Measurements from ENCODE around the gene CFHR2. TPM values are rescaled to one million over a fixed set of nuclear protein-coding genes. Genes with fewer than 3 reads are reported as not detected.
A peak's percentile ranks its signal among the peaks of the same experiment; 100 is the strongest.
"Not testable (repeated sequence)": the region's sequence is repeated elsewhere in the genome, so short reads cannot be mapped to it uniquely, and the experiment has no call there.

CFHR2 gene
- total RNA-seq, 3 donors from 2014 or later = not detected

DNA sequence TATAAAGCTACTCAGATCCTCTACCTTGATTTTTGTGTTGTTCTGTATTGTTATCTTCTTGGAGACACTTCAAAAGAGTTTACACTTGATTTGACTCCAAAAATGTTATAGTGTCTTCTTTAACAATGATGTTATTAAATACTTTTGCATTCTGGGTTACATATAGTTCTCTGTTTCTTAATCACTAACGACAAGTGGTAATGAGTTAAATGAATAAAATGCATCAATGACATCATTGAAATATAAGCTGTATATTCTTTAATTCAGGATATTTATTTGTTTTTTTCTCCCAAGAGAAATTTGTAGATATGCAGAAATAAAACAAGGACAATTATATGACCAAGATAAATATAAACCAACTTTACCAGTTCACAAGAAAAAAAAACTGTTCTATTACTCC lies 26.6 kb downstream of the CFHR2 start:
- H3K4me1 ChIP-seq (ENCODE audit: low read depth) = no peaks in the 10 kb centered on the region
- no peak overlapping the region for H3K4me3 ChIP-seq
- DNase-seq (no peak), ATAC-seq (no peak)
- no peaks in the 10 kb centered on the region for H3K9me3 ChIP-seq
- TF ChIP-seq, protein P1, sequence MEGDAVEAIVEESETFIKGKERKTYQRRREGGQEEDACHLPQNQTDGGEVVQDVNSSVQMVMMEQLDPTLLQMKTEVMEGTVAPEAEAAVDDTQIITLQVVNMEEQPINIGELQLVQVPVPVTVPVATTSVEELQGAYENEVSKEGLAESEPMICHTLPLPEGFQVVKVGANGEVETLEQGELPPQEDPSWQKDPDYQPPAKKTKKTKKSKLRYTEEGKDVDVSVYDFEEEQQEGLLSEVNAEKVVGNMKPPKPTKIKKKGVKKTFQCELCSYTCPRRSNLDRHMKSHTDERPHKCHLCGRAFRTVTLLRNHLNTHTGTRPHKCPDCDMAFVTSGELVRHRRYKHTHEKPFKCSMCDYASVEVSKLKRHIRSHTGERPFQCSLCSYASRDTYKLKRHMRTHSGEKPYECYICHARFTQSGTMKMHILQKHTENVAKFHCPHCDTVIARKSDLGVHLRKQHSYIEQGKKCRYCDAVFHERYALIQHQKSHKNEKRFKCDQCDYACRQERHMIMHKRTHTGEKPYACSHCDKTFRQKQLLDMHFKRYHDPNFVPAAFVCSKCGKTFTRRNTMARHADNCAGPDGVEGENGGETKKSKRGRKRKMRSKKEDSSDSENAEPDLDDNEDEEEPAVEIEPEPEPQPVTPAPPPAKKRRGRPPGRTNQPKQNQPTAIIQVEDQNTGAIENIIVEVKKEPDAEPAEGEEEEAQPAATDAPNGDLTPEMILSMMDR (IDR thresholded peaks at IDR 0.05) = no peak
- intact Hi-C loops (cut with DNase I, micrococcal nuclease) = no loop called here
- H3K36me3 ChIP-seq (ENCODE audit: low read depth) = no peaks in the 10 kb centered on the region

DNA sequence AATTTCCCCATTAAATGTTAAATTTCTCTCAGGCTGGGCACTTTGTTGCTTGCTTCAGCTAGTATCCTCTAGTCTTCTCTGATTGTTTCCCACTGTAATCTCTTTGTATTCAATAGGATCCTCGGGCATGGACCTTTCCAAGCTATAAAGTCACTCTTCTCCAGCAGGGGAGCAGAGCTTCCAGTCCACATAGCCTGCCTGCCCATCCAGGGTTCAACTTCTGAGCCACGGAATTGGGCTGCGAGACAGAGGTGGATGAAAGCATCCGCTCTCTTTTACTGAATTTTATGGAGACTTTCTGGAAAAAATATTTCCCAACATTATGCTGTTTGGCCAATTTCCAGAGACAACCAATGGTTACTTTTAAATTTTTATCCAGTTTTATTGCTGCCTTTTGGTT lies 32.7 kb downstream of the CFHR2 start:
- H3K4me3 ChIP-seq = no peak overlapping the region
- no peaks in the 10 kb centered on the region for H3K9me3 ChIP-seq
- H3K4me1 ChIP-seq (ENCODE audit: low read depth) = no peaks in the 10 kb centered on the region
- intact Hi-C loops (cut with DNase I, micrococcal nuclease) = no loop called here
- ATAC-seq (no peak), DNase-seq (no peak)
- TF ChIP-seq, protein P1 (IDR thresholded peaks at IDR 0.05) = no peak
- H3K36me3 ChIP-seq (ENCODE audit: low read depth) = no peaks in the 10 kb centered on the region

DNA sequence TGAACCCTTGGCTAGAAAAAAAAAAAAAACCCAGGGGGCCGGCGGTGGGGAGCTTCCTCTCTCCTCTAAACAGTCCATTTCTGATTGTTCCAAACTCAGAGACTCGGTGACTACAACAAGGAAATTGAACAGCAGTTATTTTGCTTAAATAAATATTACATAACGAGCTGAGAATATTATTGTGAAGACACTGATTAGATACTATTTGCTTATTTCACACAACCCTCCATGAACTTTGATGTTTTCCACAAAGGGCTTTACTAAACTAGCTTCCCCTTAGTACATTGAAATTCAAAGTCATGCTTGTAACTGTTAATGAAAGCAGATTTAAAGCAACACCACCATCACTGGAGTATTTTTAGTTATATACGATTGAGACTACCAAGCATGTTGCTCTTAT lies 33.7 kb downstream of the CFHR2 start, which contains the start of gene CFHR5:
Gene CFHR5 (plus strand): TSS at position 279 of the 400 bp plus-strand sequence. CDS start 109 bp downstream, at position 388.
- TF ChIP-seq, protein P1 (IDR thresholded peaks at IDR 0.05) = no peak

DNA sequence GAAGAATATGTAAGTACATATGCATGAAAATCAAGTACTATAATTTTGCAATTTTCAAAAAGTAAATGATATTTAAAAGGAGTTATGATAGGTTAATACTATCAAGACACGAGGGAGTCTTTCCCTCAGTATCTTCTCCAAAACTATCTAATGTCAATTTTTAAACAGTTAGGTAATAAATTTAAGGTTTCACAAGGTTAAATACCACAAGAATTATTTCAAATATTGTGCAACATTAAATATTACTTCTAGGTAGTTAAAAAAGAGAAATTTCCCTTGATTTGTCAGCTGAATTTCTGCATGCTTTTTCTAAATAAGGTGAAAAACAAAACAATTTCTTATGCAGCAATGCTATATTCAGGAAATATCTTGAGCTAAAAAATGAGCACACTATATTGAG lies 37.3 kb downstream of the CFHR2 start:
- no peaks in the 10 kb centered on the region for H3K4me1 ChIP-seq (ENCODE audit: low read depth)
- no peak for DNase-seq
- no peak for ATAC-seq
- no peak overlapping the region for H3K4me3 ChIP-seq
- TF ChIP-seq, protein P1 (IDR thresholded peaks at IDR 0.05) = no peak
- intact Hi-C loops (cut with DNase I, micrococcal nuclease) = no loop called here
- no peaks in the 10 kb centered on the region for H3K9me3 ChIP-seq
- H3K36me3 ChIP-seq (ENCODE audit: low read depth) = no peaks in the 10 kb centered on the region

More for the DNA sequence above, 33.7 kb downstream of the CFHR2 start, which contains the start of gene CFHR5:
- Histone ChIP-seq H3K4me1 (ENCODE audit: low read depth) (no peaks in the 10 kb centered on the region), H3K36me3 (ENCODE audit: low read depth) (no peaks in the 10 kb centered on the region), H3K4me3 (no peak within 1 kb of the TSS), H3K9me3 (no peaks in the 10 kb centered on the region)
- ATAC-seq = no peak
- DNase-seq = no peak
- intact Hi-C loops (cut with DNase I, micrococcal nuclease) = no loop called here

DNA sequence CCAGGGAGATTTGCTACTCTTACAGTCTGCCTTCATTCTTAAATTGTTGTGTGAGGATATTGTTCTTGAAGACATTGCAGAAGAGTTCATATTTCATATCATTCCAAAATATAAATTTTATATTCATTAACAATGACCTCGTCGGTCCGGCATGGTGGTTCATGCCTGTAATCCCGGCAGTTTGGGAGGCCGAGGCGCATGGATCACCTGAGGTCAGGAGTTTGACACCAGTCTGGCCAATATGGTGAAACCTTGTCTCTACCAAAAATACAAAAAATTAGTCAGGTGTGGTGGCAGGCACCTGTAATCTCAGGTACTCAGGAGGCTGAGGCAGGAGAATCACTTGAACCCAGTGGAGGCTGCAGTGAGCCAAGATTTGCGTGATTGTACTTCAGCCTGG lies 38.7 kb downstream of the CFHR2 start:
- H3K9me3 ChIP-seq; DNase-seq; intact Hi-C loops (cut with DNase I, micrococcal nuclease); ATAC-seq; H3K36me3 ChIP-seq (ENCODE audit: low read depth); H3K4me3 ChIP-seq; H3K4me1 ChIP-seq (ENCODE audit: low read depth): not testable (repeated sequence)

DNA sequence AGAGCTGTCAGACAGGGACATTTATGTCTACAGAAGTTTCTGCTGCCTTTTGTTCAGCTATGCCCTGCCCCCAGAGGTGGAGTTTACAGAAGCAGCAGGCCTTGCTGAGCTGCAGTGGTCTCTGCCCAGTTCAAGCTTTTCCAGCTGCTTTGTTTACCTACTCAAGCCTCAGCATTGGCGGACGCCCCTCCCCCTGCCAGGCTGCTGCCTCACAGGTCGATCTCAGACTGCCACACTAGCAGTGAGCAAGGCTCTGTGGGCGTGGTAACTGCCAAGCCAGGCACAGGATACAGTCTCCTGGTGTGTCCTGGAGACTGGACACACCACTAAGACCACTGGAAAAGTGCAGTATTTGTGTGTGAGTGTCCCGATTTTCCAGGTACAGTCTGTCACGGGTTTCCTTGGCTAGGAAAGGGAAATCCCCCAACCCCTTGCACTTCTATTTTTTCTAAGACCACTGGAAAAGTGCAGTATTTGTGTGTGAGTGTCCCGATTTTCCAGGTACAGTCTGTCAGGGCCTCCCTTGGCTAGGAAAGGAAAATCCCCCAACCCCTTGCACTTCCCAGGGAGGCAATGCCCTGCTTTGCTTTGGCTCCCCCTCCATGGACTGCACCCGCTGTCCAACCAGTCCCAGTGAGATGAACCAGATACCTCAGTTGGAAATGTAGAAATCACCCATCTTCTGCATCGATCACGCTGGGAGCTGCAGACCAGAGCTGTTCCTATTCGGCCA lies 48.5 kb downstream of the CFHR2 start:
- DNase-seq = peak in 2 of 3 donors; percentile 15 to 21
- H3K9me3 ChIP-seq; H3K4me1 ChIP-seq (ENCODE audit: low read depth); ATAC-seq; H3K4me3 ChIP-seq; intact Hi-C loops (cut with DNase I, micrococcal nuclease); H3K36me3 ChIP-seq (ENCODE audit: low read depth): not testable (repeated sequence)

Data from mucosa of descending colon (tissue), 3 donors.